Effector CD8-positive, alpha-beta T cell (primary cell): ENCODE measurements around the gene RPTOR.

Experiments
- DNase-seq: peaks from one replicate; lab custom pipeline; 2025; lab: John Stamatoyannopoulos, UW

The RPTOR gene

GRCh38 chr17:80997424-80998117 lies 452.9 kb downstream of the RPTOR start:
- no peak for DNase-seq

- DNase-seq, result no peak
Observed at GRCh38 chr17:80998118-80998747, 453.6 kb downstream of the RPTOR start.

- no peak for DNase-seq
Observed at GRCh38 chr17:80998748-80999535, 454.3 kb downstream of the RPTOR start.

- DNase-seq, result no peak
Observed at GRCh38 chr17:80999536-81000333, 455.1 kb downstream of the RPTOR start.

- DNase-seq, result no peak
Observed at GRCh38 chr17:81000334-81000630, 455.6 kb downstream of the RPTOR start.

- DNase-seq, result no peak
Observed at GRCh38 chr17:81000631-81001357, 456.2 kb downstream of the RPTOR start.

GRCh38 chr17:81002013-81002384 lies 457.4 kb downstream of the RPTOR start:
- DNase-seq, result no peak

- no peak for DNase-seq
Observed at GRCh38 chr17:81002409-81003361, 458.0 kb downstream of the RPTOR start.

GRCh38 chr17:81003711-81004475 lies 459.3 kb downstream of the RPTOR start:
- DNase-seq, result no peak

GRCh38 chr17:81006891-81007290 lies 462.3 kb downstream of the RPTOR start:
- DNase-seq, result no peak

- no peak for DNase-seq
Observed at GRCh38 chr17:81008140-81008539, 463.5 kb downstream of the RPTOR start.

- no peak for DNase-seq
Observed at GRCh38 chr17:81009136-81009535, 464.5 kb downstream of the RPTOR start.

GRCh38 chr17:81010935-81011334 lies 466.3 kb downstream of the RPTOR start:
- DNase-seq, result no peak

GRCh38 chr17:81011951-81012350 lies 467.3 kb downstream of the RPTOR start:
- no peak for DNase-seq

GRCh38 chr17:81012574-81013447 lies 468.2 kb downstream of the RPTOR start:
- no peak for DNase-seq

GRCh38 chr17:81013642-81014041 lies 469.0 kb downstream of the RPTOR start:
- DNase-seq, result no peak

- no peak for DNase-seq
Observed at GRCh38 chr17:81015136-81015535, 470.5 kb downstream of the RPTOR start.
